Measurements from ENCODE around the gene ITCH. TPM values are rescaled to one million over a fixed set of nuclear protein-coding genes. Genes with fewer than 3 reads are reported as not detected.

ITCH gene
- total RNA-seq, 1 experiment from 2014 or later, result 54.8 TPM

DNA sequence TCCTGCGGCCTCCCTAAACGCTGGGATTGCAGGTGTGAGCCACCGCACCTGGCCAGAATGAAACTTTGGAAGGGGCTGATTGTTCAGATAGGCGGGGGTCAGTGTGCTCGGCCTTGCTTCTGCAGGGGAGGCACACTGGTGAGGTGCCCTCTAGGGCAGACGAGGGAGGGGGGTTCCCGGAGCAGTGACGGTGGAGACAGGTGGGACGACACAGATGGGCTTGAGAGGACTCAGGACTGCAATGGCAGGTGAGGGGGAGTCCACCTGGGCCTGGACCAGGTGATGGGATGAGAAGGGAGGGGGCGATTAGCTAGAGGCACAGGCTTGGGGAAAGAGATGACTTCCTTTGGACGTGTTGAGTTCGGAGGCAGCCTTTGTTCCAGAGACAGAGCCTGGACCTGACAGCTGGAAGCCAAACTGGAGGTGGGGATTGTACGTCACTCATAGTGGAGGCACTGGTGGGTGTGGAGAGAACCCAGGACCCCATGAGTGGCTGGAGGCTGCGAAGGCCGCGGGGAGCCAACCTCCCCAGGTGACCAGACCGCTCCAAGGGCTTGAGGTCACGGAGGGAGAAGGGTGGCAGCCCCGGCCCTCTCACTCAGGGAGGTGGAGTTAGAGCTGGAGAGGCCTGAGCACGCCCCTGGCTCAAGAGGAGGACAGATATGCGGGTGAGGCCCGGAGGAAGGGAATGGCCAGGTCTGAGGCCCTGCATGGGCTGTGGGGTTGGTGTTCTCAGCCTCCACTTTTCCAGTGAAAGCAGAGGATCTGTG is 185.0 kb downstream of the ITCH start:
- Histone ChIP-seq H3K27ac (ENCODE audit: low read length) (no peak overlapping the region), H3K9me3 (ENCODE audit: low read length) (no peaks in the 10 kb centered on the region), H3K9ac (ENCODE audit: low read length) (no peak overlapping the region), H3K4me3 (ENCODE audit: low read length) (no peak overlapping the region), H2AFZ (ENCODE audit: low read length) (no peak overlapping the region), H3K4me2 (ENCODE audit: low read depth, low read length, poor library complexity, severe bottlenecking) (no peak overlapping the region), H3K36me3 (ENCODE audit: insufficient read depth, low read length) (no peaks in the 10 kb centered on the region), H3K79me2 (ENCODE audit: low read length) (no peaks in the 10 kb centered on the region), H3K4me1 (ENCODE audit: low read length) (no peaks in the 10 kb centered on the region), H3K9me2 (replicated peaks; ENCODE audit: insufficient read depth, low read length) (no peaks in the 10 kb centered on the region), H4K20me1 (ENCODE audit: insufficient read depth, low read depth, low read length) (no peaks in the 10 kb centered on the region), H3K27me3 (ENCODE audit: low read length) (no peaks in the 10 kb centered on the region)
- no peak for DNase-seq

GRCh38 chr20:34549291-34549928 is 186.3 kb downstream of the ITCH start:
- H3K79me2 ChIP-seq (ENCODE audit: low read length), result no peaks in the 10 kb centered on the region
- H3K9ac ChIP-seq (ENCODE audit: low read length), result no peak overlapping the region
- H2AFZ ChIP-seq (ENCODE audit: low read length), result no peak overlapping the region
- peak; percentile 72 for DNase-seq
- H3K4me1 ChIP-seq (ENCODE audit: low read length), result no peaks in the 10 kb centered on the region
- no peaks in the 10 kb centered on the region for H3K9me3 ChIP-seq (ENCODE audit: low read length)
- H3K4me3 ChIP-seq (ENCODE audit: low read length), result no peak overlapping the region
- no peaks in the 10 kb centered on the region for H3K27me3 ChIP-seq (ENCODE audit: low read length)
- H3K4me2 ChIP-seq (ENCODE audit: low read depth, low read length, poor library complexity, severe bottlenecking), result no peak overlapping the region
- H3K9me2 ChIP-seq (replicated peaks; ENCODE audit: insufficient read depth, low read length), result no peaks in the 10 kb centered on the region
- H4K20me1 ChIP-seq (ENCODE audit: insufficient read depth, low read depth, low read length), result no peaks in the 10 kb centered on the region
- no peaks in the 10 kb centered on the region for H3K36me3 ChIP-seq (ENCODE audit: insufficient read depth, low read length)
- no peak overlapping the region for H3K27ac ChIP-seq (ENCODE audit: low read length)

GRCh38 chr20:34549929-34550305 is 186.8 kb downstream of the ITCH start:
- Histone ChIP-seq H3K4me1 (ENCODE audit: low read length) (no peaks in the 10 kb centered on the region), H3K27ac (ENCODE audit: low read length) (no peak overlapping the region), H3K9me2 (replicated peaks; ENCODE audit: insufficient read depth, low read length) (no peaks in the 10 kb centered on the region), H2AFZ (ENCODE audit: low read length) (no peak overlapping the region), H3K36me3 (ENCODE audit: insufficient read depth, low read length) (no peaks in the 10 kb centered on the region), H4K20me1 (ENCODE audit: insufficient read depth, low read depth, low read length) (no peaks in the 10 kb centered on the region), H3K79me2 (ENCODE audit: low read length) (no peaks in the 10 kb centered on the region), H3K9me3 (ENCODE audit: low read length) (no peaks in the 10 kb centered on the region), H3K4me3 (ENCODE audit: low read length) (no peak overlapping the region), H3K27me3 (ENCODE audit: low read length) (no peaks in the 10 kb centered on the region), H3K4me2 (ENCODE audit: low read depth, low read length, poor library complexity, severe bottlenecking) (no peak overlapping the region), H3K9ac (ENCODE audit: low read length) (no peak overlapping the region)
- DNase-seq, result no peak

GRCh38 chr20:34552569-34552968 is 189.5 kb downstream of the ITCH start:
- Histone ChIP-seq H3K9me2 (replicated peaks; ENCODE audit: insufficient read depth, low read length) (no peaks in the 10 kb centered on the region), H3K79me2 (ENCODE audit: low read length) (no peaks in the 10 kb centered on the region), H3K27ac (ENCODE audit: low read length) (no peak overlapping the region), H3K4me2 (ENCODE audit: low read depth, low read length, poor library complexity, severe bottlenecking) (no peak overlapping the region), H3K27me3 (ENCODE audit: low read length) (no peaks in the 10 kb centered on the region), H3K9me3 (ENCODE audit: low read length) (no peaks in the 10 kb centered on the region), H2AFZ (ENCODE audit: low read length) (no peak overlapping the region), H4K20me1 (ENCODE audit: insufficient read depth, low read depth, low read length) (no peaks in the 10 kb centered on the region), H3K36me3 (ENCODE audit: insufficient read depth, low read length) (no peaks in the 10 kb centered on the region), H3K4me1 (ENCODE audit: low read length) (no peaks in the 10 kb centered on the region; the same call in 1 of the 2 replicates), H3K9ac (ENCODE audit: low read length) (no peak overlapping the region), H3K4me3 (ENCODE audit: low read length) (no peak overlapping the region)
- DNase-seq, result no peak

DNA sequence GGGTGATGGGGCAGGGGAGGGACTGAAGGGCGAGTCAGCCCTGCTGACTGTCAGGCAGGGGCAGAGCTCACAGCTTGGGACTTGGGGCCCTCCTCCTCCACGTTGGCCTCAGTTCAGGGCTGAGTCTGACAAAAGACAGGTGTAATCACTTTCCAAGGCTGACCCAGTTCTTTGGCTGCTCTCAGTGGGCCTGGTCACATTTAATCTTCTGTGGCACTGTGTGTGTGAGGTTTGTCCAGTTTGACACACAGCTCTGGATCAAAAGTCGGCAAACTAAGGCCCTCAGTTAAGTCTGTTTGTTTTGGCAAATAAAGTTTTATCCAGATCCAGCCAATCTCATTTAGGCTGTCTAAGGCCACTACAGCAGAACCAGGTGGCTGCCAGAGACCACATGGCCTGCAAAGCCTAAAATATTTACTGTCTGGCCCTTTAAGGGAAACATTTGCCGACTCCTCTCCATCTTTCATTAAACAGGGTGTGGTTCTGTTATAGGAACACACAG is 190.3 kb downstream of the ITCH start:
- Histone ChIP-seq H3K27ac (ENCODE audit: low read length) (no peak overlapping the region), H3K79me2 (ENCODE audit: low read length) (peaks cover 5% of the 10 kb centered on the region)
- no peak for DNase-seq

DNA sequence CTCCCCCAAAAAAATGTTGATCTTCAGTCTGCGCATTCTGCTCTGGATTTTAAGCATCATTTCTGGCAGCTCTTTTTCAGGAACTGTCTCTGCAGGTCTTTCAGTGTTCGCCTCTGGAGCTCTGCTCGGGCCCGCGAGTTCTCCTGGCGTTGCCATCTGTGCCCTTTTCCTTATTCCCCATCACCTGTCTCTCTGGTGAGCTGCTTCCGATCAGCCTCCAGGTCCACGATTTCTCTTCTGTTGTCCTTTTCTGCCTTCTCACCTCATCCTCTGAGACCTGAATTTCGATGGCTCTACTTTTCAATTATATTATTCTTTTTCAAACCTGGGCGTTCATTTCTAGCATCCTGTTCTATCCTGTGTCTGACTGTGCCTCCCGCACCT is 194.9 kb downstream of the ITCH start:
- Histone ChIP-seq H2AFZ (ENCODE audit: low read length) (no peak overlapping the region), H3K4me1 (ENCODE audit: low read length) (peaks cover 4% of the 10 kb centered on the region; the same call in 1 of the 2 replicates), H3K27ac (ENCODE audit: low read length) (no peak overlapping the region), H3K27me3 (ENCODE audit: low read length) (no peaks in the 10 kb centered on the region), H3K79me2 (ENCODE audit: low read length) (peaks cover 5% of the 10 kb centered on the region), H3K4me2 (ENCODE audit: low read depth, low read length, poor library complexity, severe bottlenecking) (peak overlapping the region; percentile 66), H3K9me3 (ENCODE audit: low read length) (no peaks in the 10 kb centered on the region), H3K9me2 (replicated peaks; ENCODE audit: insufficient read depth, low read length) (no peaks in the 10 kb centered on the region), H4K20me1 (ENCODE audit: insufficient read depth, low read depth, low read length) (no peaks in the 10 kb centered on the region), H3K4me3 (ENCODE audit: low read length) (peak overlapping the region; percentile 70), H3K9ac (ENCODE audit: low read length) (peak overlapping the region; percentile 74), H3K36me3 (ENCODE audit: insufficient read depth, low read length) (no peaks in the 10 kb centered on the region)
- no peak for DNase-seq

More for the DNA sequence above, 190.3 kb downstream of the ITCH start:
- Histone ChIP-seq H3K27me3 (ENCODE audit: low read length) (no peaks in the 10 kb centered on the region), H3K36me3 (ENCODE audit: insufficient read depth, low read length) (no peaks in the 10 kb centered on the region), H3K4me1 (ENCODE audit: low read length) (peaks cover 4% of the 10 kb centered on the region; the same call in 1 of the 2 replicates), H3K9me3 (ENCODE audit: low read length) (no peaks in the 10 kb centered on the region), H3K4me2 (ENCODE audit: low read depth, low read length, poor library complexity, severe bottlenecking) (no peak overlapping the region), H3K9ac (ENCODE audit: low read length) (no peak overlapping the region), H4K20me1 (ENCODE audit: insufficient read depth, low read depth, low read length) (no peaks in the 10 kb centered on the region), H2AFZ (ENCODE audit: low read length) (no peak overlapping the region), H3K9me2 (replicated peaks; ENCODE audit: insufficient read depth, low read length) (no peaks in the 10 kb centered on the region), H3K4me3 (ENCODE audit: low read length) (no peak overlapping the region)

GRCh38 chr20:34558320-34559218 is 195.5 kb downstream of the ITCH start, which contains the start of gene MAP1LC3A:
MAP1LC3A (plus strand) TSS chr20:34558718; CDS start chr20:34558869, 151 bp downstream.
- peak within 1 kb of the TSS; percentile 66 for H3K4me2 ChIP-seq (ENCODE audit: low read depth, low read length, poor library complexity, severe bottlenecking)
- H2AFZ ChIP-seq (ENCODE audit: low read length), result no peak within 1 kb of the TSS
- peak; percentile 93 for DNase-seq
- no peaks in the 10 kb centered on the region for H3K9me3 ChIP-seq (ENCODE audit: low read length)
- no peaks in the 10 kb centered on the region for H3K9me2 ChIP-seq (replicated peaks; ENCODE audit: insufficient read depth, low read length)
- peak within 1 kb of the TSS; percentile 70 for H3K4me3 ChIP-seq (ENCODE audit: low read length)
- H3K36me3 ChIP-seq (ENCODE audit: insufficient read depth, low read length), result no peaks in the 10 kb centered on the region
- no peaks in the 10 kb centered on the region for H4K20me1 ChIP-seq (ENCODE audit: insufficient read depth, low read depth, low read length)
- peak within 1 kb of the TSS; percentile 74 for H3K9ac ChIP-seq (ENCODE audit: low read length)
- H3K27me3 ChIP-seq (ENCODE audit: low read length), result no peaks in the 10 kb centered on the region
- no peak within 1 kb of the TSS for H3K27ac ChIP-seq (ENCODE audit: low read length)
- H3K79me2 ChIP-seq (ENCODE audit: low read length), result peaks cover 5% of the 10 kb centered on the region
- H3K4me1 ChIP-seq (ENCODE audit: low read length), result peaks cover 4% of the 10 kb centered on the region; the same call in 1 of the 2 replicates

All from Karpas-422 (cell line).